Naive B cell (primary cell): ENCODE results near the gene FSD1. TPM values are rescaled to one million over a fixed set of nuclear protein-coding genes. Genes with fewer than 3 reads are reported as not detected.
"Not testable (repeated sequence)": the region's sequence is repeated elsewhere in the genome, so short reads cannot be mapped to it uniquely, and the experiment has no call there.

Source experiments
- ATAC-seq, 2 donors: fragments of 150-1000 bp; cut with Tn5 transposase; 2 replicates each; pipeline ENCODE4 v1.10.0; 2021; ENCODE audit warnings: low read depth in 2 of 2, mild to moderate bottlenecking in 2 of 2, moderate library complexity in 2 of 2
- DNase-seq: peaks from one replicate; pipeline ENCODE4 v3.0.0; 2022
- H3K27ac Mint-ChIP-seq, 6 donors: one replicate each; pipeline ENCODE4 v1.8.0; 2020 to 2022; ENCODE audit warnings: mild to moderate bottlenecking in 6 of 6, mixed read lengths in 6 of 6, moderate library complexity in 5 of 6, inconsistent platforms in 2 of 6
- H3K27me3 Mint-ChIP-seq, 3 donors: one replicate each; pipeline ENCODE4 v1.8.0; 2021 to 2022; ENCODE audit warnings: mixed read lengths in 3 of 3, mild to moderate bottlenecking in 1 of 3
- H3K36me3 Mint-ChIP-seq, 2 donors: one replicate each; pipeline ENCODE4 v1.8.0; 2020 to 2022; ENCODE audit warnings: mixed read lengths in 2 of 2, inconsistent platforms in 1 of 2, mild to moderate bottlenecking in 1 of 2
- H3K4me1 Mint-ChIP-seq, 3 donors: one replicate each; pipeline ENCODE4 v1.8.0; 2020 to 2022; ENCODE audit warnings: mixed read lengths in 3 of 3, inconsistent platforms in 1 of 3, mild to moderate bottlenecking in 1 of 3, moderate library complexity in 1 of 3
- H3K4me3 Mint-ChIP-seq, 8 donors: one replicate each; pipeline ENCODE4 v1.8.0; 2020 to 2022; ENCODE audit warnings: mild to moderate bottlenecking in 8 of 8, mixed read lengths in 8 of 8, moderate library complexity in 8 of 8, inconsistent platforms in 2 of 8
- H3K9me3 Mint-ChIP-seq, 7 donors: one replicate each; pipeline ENCODE4 v1.8.0; 2020 to 2022; ENCODE audit warnings: mixed read lengths in 7 of 7, mild to moderate bottlenecking in 5 of 7, inconsistent platforms in 2 of 7, moderate library complexity in 1 of 7
- polyA plus RNA-seq, 6 donors: library from polyadenylated mRNA; unstranded; fragments of 300-500 nt; fragmentation: Illumina TruSeq; gene quantifications; one replicate each; pipeline ENCODE4 v1.2.3, GENCODE V29; 2021; ENCODE audit warnings: low read depth in 6 of 6

FSD1 gene
- polyA plus RNA-seq, 6 donors from 2014 or later = 1.00 to 1.6 (median 1.3) TPM; not detected in 2

GRCh38 chr19:4328243-4328990, 24.0 kb downstream of the FSD1 start:
- Mint-ChIP-seq H3K9me3 (peaks cover 0 to 11% (median 0%) of the 10 kb centered on the region in 7 donors), H3K4me3 (peak overlapping the region; percentile 77 to 93 (median 86)), H3K27me3 (peaks cover 0 to 31% (median 0%) of the 10 kb centered on the region in 3 donors), H3K4me1 (peaks cover 25 to 34% (median 28%) of the 10 kb centered on the region in 3 donors), H3K36me3 (no peaks in the 10 kb centered on the region), H3K27ac (peak overlapping the region; percentile 75 to 98 (median 96))
- peak; percentile 84 for ATAC-seq
- DNase-seq = peak; percentile 74

DNA sequence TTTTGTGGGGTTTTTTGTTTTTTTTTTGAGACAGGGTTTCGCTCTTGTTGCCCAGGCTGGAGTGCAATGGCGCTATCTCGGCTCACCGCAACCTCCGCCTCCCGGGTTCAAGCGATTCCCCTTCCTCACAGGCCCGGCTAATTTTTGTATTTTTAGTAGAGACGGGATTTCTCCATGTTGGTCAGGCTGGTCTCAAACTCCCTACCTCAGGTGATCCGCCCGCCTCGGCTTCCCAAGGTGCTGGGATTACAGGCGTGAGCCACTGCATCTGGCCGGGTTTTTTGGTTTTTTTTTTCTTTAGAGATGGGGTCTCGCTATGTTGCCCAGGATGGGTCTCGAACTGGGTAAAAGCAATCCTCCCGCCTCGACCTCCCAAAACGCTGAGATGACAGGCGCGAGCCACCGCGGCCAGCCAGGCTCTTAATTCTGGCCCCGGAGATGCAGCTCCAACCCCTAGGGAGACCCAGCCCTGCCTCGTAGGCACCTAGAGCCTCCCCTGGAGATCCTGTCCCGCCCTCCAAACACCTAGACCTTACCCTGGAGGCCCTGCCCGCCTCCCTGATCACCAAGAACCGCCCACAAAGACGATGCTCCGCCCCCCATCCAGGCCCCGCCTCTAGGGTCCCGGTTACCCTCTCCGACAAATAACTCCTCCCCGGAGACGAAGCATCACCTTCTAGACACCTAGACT, 24.7 kb downstream of the FSD1 start:
- Mint-ChIP-seq H3K27me3 (peaks cover 0 to 31% (median 0%) of the 10 kb centered on the region in 3 donors), H3K27ac (peak overlapping the region; percentile 75 to 98 (median 96)), H3K9me3 (peaks cover 0 to 11% (median 0%) of the 10 kb centered on the region in 7 donors), H3K4me1 (peaks cover 25 to 36% (median 28%) of the 10 kb centered on the region in 3 donors), H3K4me3 (peak overlapping the region; percentile 77 to 93 (median 86))
- H3K36me3 Mint-ChIP-seq, DNase-seq, ATAC-seq: not testable (repeated sequence)

DNA sequence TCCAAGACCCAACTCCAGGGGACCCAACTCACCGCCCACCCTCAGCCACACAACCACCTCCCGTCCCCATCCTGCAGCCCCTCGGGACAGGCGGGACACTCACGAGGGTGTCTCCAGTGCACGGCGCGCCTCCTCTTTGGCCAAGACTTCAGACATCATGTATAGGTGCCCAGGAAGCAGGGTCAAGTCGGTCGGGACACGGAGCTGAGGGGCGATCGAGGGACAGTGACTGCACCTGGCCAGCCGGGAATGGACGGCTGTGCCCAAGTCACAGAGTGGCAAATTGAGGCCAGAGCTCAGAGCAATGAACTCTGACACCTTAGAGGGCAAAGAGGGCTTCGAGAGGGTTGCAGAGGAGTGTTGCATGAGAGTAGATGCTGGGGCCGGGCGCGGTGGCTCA, 25.5 kb downstream of the FSD1 start:
- H3K27ac Mint-ChIP-seq = peak overlapping the region in 2 of 6 donors; percentile 27 to 93
- H3K4me1 Mint-ChIP-seq = peaks cover 25 to 40% (median 34%) of the 10 kb centered on the region in 3 donors
- no peak for ATAC-seq
- H3K9me3 Mint-ChIP-seq = peaks cover 0 to 11% (median 1%) of the 10 kb centered on the region in 7 donors
- H3K27me3 Mint-ChIP-seq = peaks cover 0 to 31% (median 0%) of the 10 kb centered on the region in 3 donors
- no peak for DNase-seq
- peak overlapping the region in 7 of 8 donors; percentile 20 to 93 (median 50) for H3K4me3 Mint-ChIP-seq
- H3K36me3 Mint-ChIP-seq = no peaks in the 10 kb centered on the region

- H3K27me3 Mint-ChIP-seq = no peaks in the 10 kb centered on the region
- H3K27ac Mint-ChIP-seq = peak overlapping the region in 1 of 6 donors; percentile 0
- H3K9me3 Mint-ChIP-seq = peaks cover 0 to 13% (median 0%) of the 10 kb centered on the region in 7 donors
- H3K4me1 Mint-ChIP-seq = peaks cover 20 to 26% (median 24%) of the 10 kb centered on the region in 3 donors
- DNase-seq (no peak), ATAC-seq (no peak)
- H3K4me3 Mint-ChIP-seq = no peak overlapping the region
- no peaks in the 10 kb centered on the region for H3K36me3 Mint-ChIP-seq
These were observed 30.7 kb downstream of the FSD1 start for GRCh38 chr19:4334929-4335570.

- Mint-ChIP-seq H3K9me3 (peaks cover 0 to 13% (median 0%) of the 10 kb centered on the region in 7 donors), H3K36me3 (no peaks in the 10 kb centered on the region), H3K4me3 (peak overlapping the region; percentile 86 to 95 (median 90)), H3K27me3 (no peaks in the 10 kb centered on the region), H3K27ac (peak overlapping the region; percentile 70 to 93 (median 80)), H3K4me1 (peaks cover 31 to 38% (median 32%) of the 10 kb centered on the region in 3 donors)
- ATAC-seq (no peak), DNase-seq (no peak)
These were observed 33.6 kb downstream of the FSD1 start for GRCh38 chr19:4337906-4338440.

- peak within 1 kb of the TSS; percentile 86 to 95 (median 90) for H3K4me3 Mint-ChIP-seq
- H3K27me3 Mint-ChIP-seq = no peaks in the 10 kb centered on the region
- H3K9me3 Mint-ChIP-seq = peaks cover 0 to 13% (median 0%) of the 10 kb centered on the region in 7 donors
- H3K4me1 Mint-ChIP-seq = peaks cover 34 to 42% (median 37%) of the 10 kb centered on the region in 3 donors
- no peak for ATAC-seq
- H3K27ac Mint-ChIP-seq = peak within 1 kb of the TSS; percentile 70 to 93 (median 83)
- DNase-seq = no peak
- H3K36me3 Mint-ChIP-seq = no peaks in the 10 kb centered on the region
These were observed 34.3 kb downstream of the FSD1 start, which contains the start of gene STAP2 for GRCh38 chr19:4338441-4339355. Gene STAP2, minus strand, starts transcription at chr19:4338827. Its CDS starts 74 bp downstream, at chr19:4338753.

DNA sequence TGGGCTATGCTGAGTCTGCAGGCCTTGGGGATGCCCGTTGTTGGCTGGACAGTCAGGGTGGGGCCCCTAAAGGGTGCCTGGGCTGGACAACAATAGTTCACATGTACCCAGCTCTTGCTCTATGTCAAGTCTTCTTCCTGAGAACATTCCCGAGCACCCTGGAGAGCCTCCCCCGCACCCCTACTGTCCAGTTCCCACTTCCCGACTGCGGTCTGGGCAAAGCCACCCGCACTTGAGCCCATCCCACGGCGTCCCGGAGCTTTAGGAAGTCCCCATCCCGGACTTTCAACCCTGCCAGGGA, 37.9 kb downstream of the FSD1 start:
- H3K4me1 Mint-ChIP-seq = peaks cover 36 to 54% (median 37%) of the 10 kb centered on the region in 3 donors
- H3K27ac Mint-ChIP-seq = peak overlapping the region in 4 of 6 donors; percentile 61 to 93 (median 80)
- ATAC-seq (no peak), DNase-seq (no peak)
- H3K9me3 Mint-ChIP-seq = no peaks in the 10 kb centered on the region
- peaks cover 0 to 10% of the 10 kb centered on the region in 2 donors for H3K36me3 Mint-ChIP-seq
- H3K4me3 Mint-ChIP-seq = peak overlapping the region; percentile 85 to 95 (median 91)
- H3K27me3 Mint-ChIP-seq = no peaks in the 10 kb centered on the region

DNA sequence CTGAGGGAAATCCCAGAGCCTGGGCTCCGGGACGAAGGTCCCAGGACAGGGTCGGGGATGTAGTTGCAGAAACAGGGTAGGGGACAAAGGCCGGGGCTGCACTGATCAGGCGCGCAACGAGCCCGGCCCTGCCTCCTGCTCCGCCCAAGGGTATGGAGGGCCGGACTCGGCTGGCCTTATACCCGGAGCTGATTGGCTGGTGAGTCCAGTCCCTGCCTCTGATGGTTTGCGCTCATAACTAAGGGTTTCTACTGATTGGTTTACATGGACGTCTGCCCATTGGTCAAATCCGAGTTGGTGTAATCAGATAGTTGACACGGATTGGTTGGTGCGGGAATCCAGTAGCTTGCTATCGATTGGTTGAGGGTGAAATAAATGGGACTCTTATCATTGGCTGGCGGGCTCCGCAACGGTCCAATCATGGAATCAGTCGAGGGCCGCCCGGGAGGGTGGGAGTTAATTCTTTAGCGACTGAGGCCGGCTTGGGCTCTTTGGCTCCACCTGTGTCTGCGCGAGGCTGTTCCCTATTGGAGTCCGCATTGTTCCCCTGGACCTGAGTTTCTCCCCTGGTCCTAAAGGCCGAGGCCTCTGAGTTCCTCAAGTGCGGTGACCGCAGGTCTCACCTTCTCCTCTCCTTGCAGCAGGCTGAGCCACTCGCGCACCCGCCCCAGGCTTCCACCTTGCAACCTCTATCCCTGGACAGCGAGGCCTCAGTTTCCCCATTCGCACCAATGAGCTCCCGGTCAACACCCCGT, 38.4 kb downstream of the FSD1 start:
- H3K4me1 Mint-ChIP-seq = peaks cover 35 to 51% (median 35%) of the 10 kb centered on the region in 3 donors
- no peaks in the 10 kb centered on the region for H3K9me3 Mint-ChIP-seq
- ATAC-seq = peak; percentile 79 to 81
- peak; percentile 91 for DNase-seq
- peak overlapping the region; percentile 73 to 97 (median 92) for H3K27ac Mint-ChIP-seq
- H3K27me3 Mint-ChIP-seq = no peaks in the 10 kb centered on the region
- peaks cover 0 to 10% of the 10 kb centered on the region in 2 donors for H3K36me3 Mint-ChIP-seq
- H3K4me3 Mint-ChIP-seq = peak overlapping the region; percentile 85 to 95 (median 91)

GRCh38 chr19:4343370-4344307, 39.2 kb downstream of the FSD1 start, which contains the start of gene MPND:
Gene MPND, plus strand, starts transcription at chr19:4343562. Its CDS starts 32 bp downstream, at chr19:4343594.
- peak; percentile 88 for DNase-seq
- Mint-ChIP-seq H3K9me3 (no peaks in the 10 kb centered on the region), H3K4me3 (peak within 1 kb of the TSS; percentile 85 to 95 (median 91)), H3K4me1 (peaks cover 27 to 43% (median 28%) of the 10 kb centered on the region in 3 donors), H3K27ac (peak within 1 kb of the TSS; percentile 73 to 97 (median 92)), H3K27me3 (no peaks in the 10 kb centered on the region), H3K36me3 (peaks cover 0 to 10% of the 10 kb centered on the region in 2 donors)
- ATAC-seq = peak; percentile 72 to 73

DNA sequence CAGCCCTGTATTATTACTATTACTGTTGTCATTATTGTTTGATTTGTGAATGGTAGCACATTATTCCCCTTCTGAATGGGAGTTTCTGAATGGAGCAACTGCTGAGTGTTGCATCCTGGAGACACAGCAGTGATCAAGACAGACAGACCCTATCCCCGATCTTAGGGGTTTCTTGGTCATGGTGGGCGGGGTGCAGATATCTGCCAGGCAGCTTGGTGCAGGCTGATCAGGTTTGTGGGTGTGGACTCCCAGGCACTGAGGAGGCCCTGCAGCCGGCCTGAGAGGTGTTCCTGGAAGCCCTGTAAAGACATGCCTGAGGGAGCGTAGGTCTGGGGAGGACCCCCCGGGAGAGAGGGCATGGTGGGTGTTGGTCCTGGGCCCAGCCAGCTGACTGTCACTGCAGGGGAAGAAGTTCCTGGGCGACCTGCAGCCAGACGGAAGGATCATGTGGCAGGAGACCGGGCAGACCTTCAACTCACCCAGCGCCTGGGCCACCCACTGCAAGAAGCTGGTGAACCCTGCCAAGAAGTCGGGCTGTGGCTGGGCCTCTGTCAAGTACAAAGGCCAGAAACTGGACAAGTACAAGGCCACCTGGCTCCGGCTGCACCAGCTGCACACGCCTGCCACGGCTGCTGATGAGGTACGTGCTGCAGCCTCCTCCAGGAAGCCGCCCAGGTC, 41.1 kb downstream of the FSD1 start:
- Mint-ChIP-seq H3K27ac (peak overlapping the region in 1 of 6 donors; percentile 53), H3K9me3 (no peaks in the 10 kb centered on the region), H3K36me3 (peaks cover 0 to 10% of the 10 kb centered on the region in 2 donors), H3K4me3 (peak overlapping the region in 7 of 8 donors; percentile 48 to 87 (median 62)), H3K27me3 (no peaks in the 10 kb centered on the region), H3K4me1 (peaks cover 22 to 43% (median 22%) of the 10 kb centered on the region in 3 donors)
- DNase-seq (no peak), ATAC-seq (no peak)
